GM19351 (cell line): ENCODE results near the gene ARMC2.
"Not testable (repeated sequence)": the region's sequence is repeated elsewhere in the genome, so short reads cannot be mapped to it uniquely, and the experiment has no call there.

Source experiments
- ATAC-seq: cut with Tn5 transposase; IDR thresholded peaks from one replicate; pipeline ENCODE4 v1.9.1; 2021; ENCODE audit warnings: mild to moderate bottlenecking, moderate library complexity; ENCODE audit not compliant: unreplicated experiment

ARMC2 gene

GRCh38 chr6:108832738-108833137 lies 15.5 kb upstream of the ARMC2 start:
- ATAC-seq, result no peak

GRCh38 chr6:108835218-108835850 lies 12.9 kb upstream of the ARMC2 start:
- peak; percentile 94 for ATAC-seq

GRCh38 chr6:108836061-108836460 lies 12.2 kb upstream of the ARMC2 start:
- no peak for ATAC-seq

- ATAC-seq, result no peak
Observed at GRCh38 chr6:108837236-108837971, 10.8 kb upstream of the ARMC2 start.

- no peak for ATAC-seq
Observed at GRCh38 chr6:108838101-108838717, 10.0 kb upstream of the ARMC2 start.

- no peak for ATAC-seq
Observed at GRCh38 chr6:108839083-108839642, 9.1 kb upstream of the ARMC2 start.

GRCh38 chr6:108840919-108841318 lies 7.3 kb upstream of the ARMC2 start:
- no peak for ATAC-seq

GRCh38 chr6:108841377-108841855 lies 6.8 kb upstream of the ARMC2 start:
- no peak for ATAC-seq

GRCh38 chr6:108844135-108844534 lies 4.1 kb upstream of the ARMC2 start:
- no peak for ATAC-seq

- ATAC-seq, result no peak
Observed at GRCh38 chr6:108845145-108845544, 3.1 kb upstream of the ARMC2 start.

- no peak for ATAC-seq
Observed at GRCh38 chr6:108846101-108846500, 2.1 kb upstream of the ARMC2 start.

GRCh38 chr6:108846628-108847027 lies 1.6 kb upstream of the ARMC2 start:
- no peak for ATAC-seq

GRCh38 chr6:108847738-108848115 lies 495 bp upstream of the ARMC2 start:
- no peak for ATAC-seq

- ATAC-seq, result no peak
Observed at GRCh38 chr6:108850669-108851465, 2.6 kb downstream of the ARMC2 start.

- no peak for ATAC-seq
Observed at GRCh38 chr6:108851756-108852155, 3.5 kb downstream of the ARMC2 start.

GRCh38 chr6:108853077-108853476 lies 4.9 kb downstream of the ARMC2 start:
- ATAC-seq, result no peak

GRCh38 chr6:108862479-108863191 lies 14.4 kb downstream of the ARMC2 start:
- ATAC-seq, result no peak

- ATAC-seq, result not testable (repeated sequence)
Observed at GRCh38 chr6:108865751-108866286, 17.6 kb downstream of the ARMC2 start.

- ATAC-seq, result no peak
Observed at GRCh38 chr6:108866798-108867197, 18.6 kb downstream of the ARMC2 start.

- ATAC-seq, result no peak
Observed at GRCh38 chr6:108868647-108869046, 20.4 kb downstream of the ARMC2 start.
